ENCODE data around the gene ST6GALNAC3. TPM values are rescaled to one million over a fixed set of nuclear protein-coding genes. Genes with fewer than 3 reads are reported as not detected.

ST6GALNAC3 gene
- total RNA-seq, 1 experiment from 2014 or later: 0.03 TPM

GRCh38 chr1:76547916-76548315, 473.4 kb downstream of the ST6GALNAC3 start:
- CTCF ChIA-PET: no interaction called here
- ATAC-seq: no peak

GRCh38 chr1:76548513-76549100, 474.1 kb downstream of the ST6GALNAC3 start:
- Histone ChIP-seq H3K27ac (ENCODE audit: low read length) (no peak overlapping the region), H3K9me3 (ENCODE audit: control insufficient read depth, insufficient read depth, low read depth, low read length) (no peaks in the 10 kb centered on the region), H3K4me1 (ENCODE audit: control insufficient read depth, insufficient read depth, low read length) (no peaks in the 10 kb centered on the region), H3K27me3 (ENCODE audit: control insufficient read depth, insufficient read depth, low read length) (no peaks in the 10 kb centered on the region), H3K36me3 (ENCODE audit: control insufficient read depth, insufficient read depth, low read length) (no peaks in the 10 kb centered on the region), H3K4me3 (ENCODE audit: low read depth in 2 of 2, low read length in 2 of 2) (no peak overlapping the region)
- ChIA-PET POLR2A (no interaction called here), CTCF (interaction anchor here (0.6 kb wide), 1 partner anchor 30 kb away, joined by 3 read pairs; no protein-coding TSS in a partner anchor)
- TF ChIP-seq REST (IDR thresholded peaks at IDR 0.05; ENCODE audit: insufficient read depth in 1 of 2, low read depth in 2 of 2, low read length in 1 of 2) (no peak), TCF7L2 (IDR thresholded peaks at IDR 0.05; ENCODE audit: low read depth, low read length) (no peak), CTCF (IDR thresholded peaks at IDR 0.05) (no peak), SIN3A (IDR thresholded peaks at IDR 0.05; ENCODE audit: borderline replicate concordance, insufficient read depth, low read depth, low read length) (no peak), POLR2AphosphoS5 (IDR thresholded peaks at IDR 0.05; ENCODE audit: low read depth, low read length) (no peak)
- in situ Hi-C loops (cut with HindIII; ENCODE audit: low pct_unique_long_range_greater_than_20kb, low sequenced_read_pairs) (no loop called here), intact Hi-C loops (cut with micrococcal nuclease; ENCODE audit: unreplicated experiment) (no loop called here)
- no TSS peak for BruUV-seq (replicated peaks)
- DNase-seq (ENCODE audit: low read depth, low spot score) (no peak), ATAC-seq (no peak)

More at GRCh38 chr1:76547916-76548315, 473.4 kb downstream of the ST6GALNAC3 start:
- no TSS peak for BruUV-seq (replicated peaks)
- H3K9me3 ChIP-seq (ENCODE audit: control insufficient read depth, insufficient read depth, low read depth, low read length): no peaks in the 10 kb centered on the region
- H3K27me3 ChIP-seq (ENCODE audit: control insufficient read depth, insufficient read depth, low read length): no peaks in the 10 kb centered on the region
- intact Hi-C loops (cut with micrococcal nuclease; ENCODE audit: unreplicated experiment): no loop called here
- no peak for TF ChIP-seq REST (IDR thresholded peaks at IDR 0.05; ENCODE audit: insufficient read depth in 1 of 2, low read depth in 2 of 2, low read length in 1 of 2)
- TF ChIP-seq TCF7L2 (IDR thresholded peaks at IDR 0.05; ENCODE audit: low read depth, low read length): no peak
- no peak for TF ChIP-seq SIN3A (IDR thresholded peaks at IDR 0.05; ENCODE audit: borderline replicate concordance, insufficient read depth, low read depth, low read length)
- no peak for TF ChIP-seq CTCF (IDR thresholded peaks at IDR 0.05)
- TF ChIP-seq POLR2AphosphoS5 (IDR thresholded peaks at IDR 0.05; ENCODE audit: low read depth, low read length): no peak
- POLR2A ChIA-PET: no interaction called here
- in situ Hi-C loops (cut with HindIII; ENCODE audit: low pct_unique_long_range_greater_than_20kb, low sequenced_read_pairs): no loop called here
- H3K27ac ChIP-seq (ENCODE audit: low read length): no peak overlapping the region
- H3K36me3 ChIP-seq (ENCODE audit: control insufficient read depth, insufficient read depth, low read length): no peaks in the 10 kb centered on the region
- H3K4me3 ChIP-seq (ENCODE audit: low read depth in 2 of 2, low read length in 2 of 2): no peak overlapping the region
- H3K4me1 ChIP-seq (ENCODE audit: control insufficient read depth, insufficient read depth, low read length): no peaks in the 10 kb centered on the region
- no peak for DNase-seq (ENCODE audit: low read depth, low spot score)
